ENCODE measurements around the gene RASD2. TPM values are rescaled to one million over a fixed set of nuclear protein-coding genes. Genes with fewer than 3 reads are reported as not detected.

Gene RASD2
- total RNA-seq, 4 donors from 2014 or later, result 2.7 to 5.8 (median 4.8) TPM

DNA sequence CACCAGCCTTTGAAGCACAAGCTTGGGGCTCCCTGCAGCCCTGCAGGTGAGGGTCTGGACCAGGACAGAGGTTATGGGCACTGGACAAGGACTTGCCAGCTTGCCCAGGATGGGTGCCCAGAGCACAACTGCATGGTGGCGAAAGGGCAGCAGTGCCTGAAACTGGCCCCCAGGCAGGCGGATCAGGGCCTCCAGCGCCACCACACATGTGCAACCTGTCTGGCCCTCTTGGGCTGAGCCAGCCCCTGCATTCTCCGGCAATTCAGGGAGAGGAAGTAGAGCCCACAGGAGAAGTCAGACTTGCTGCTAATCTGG is 57.7 kb downstream of the RASD2 start:
- no peaks in the 10 kb centered on the region for H3K9me3 ChIP-seq
- no peak for TF ChIP-seq POLR2A (IDR thresholded peaks at IDR 0.05)
- TF ChIP-seq, protein P1, sequence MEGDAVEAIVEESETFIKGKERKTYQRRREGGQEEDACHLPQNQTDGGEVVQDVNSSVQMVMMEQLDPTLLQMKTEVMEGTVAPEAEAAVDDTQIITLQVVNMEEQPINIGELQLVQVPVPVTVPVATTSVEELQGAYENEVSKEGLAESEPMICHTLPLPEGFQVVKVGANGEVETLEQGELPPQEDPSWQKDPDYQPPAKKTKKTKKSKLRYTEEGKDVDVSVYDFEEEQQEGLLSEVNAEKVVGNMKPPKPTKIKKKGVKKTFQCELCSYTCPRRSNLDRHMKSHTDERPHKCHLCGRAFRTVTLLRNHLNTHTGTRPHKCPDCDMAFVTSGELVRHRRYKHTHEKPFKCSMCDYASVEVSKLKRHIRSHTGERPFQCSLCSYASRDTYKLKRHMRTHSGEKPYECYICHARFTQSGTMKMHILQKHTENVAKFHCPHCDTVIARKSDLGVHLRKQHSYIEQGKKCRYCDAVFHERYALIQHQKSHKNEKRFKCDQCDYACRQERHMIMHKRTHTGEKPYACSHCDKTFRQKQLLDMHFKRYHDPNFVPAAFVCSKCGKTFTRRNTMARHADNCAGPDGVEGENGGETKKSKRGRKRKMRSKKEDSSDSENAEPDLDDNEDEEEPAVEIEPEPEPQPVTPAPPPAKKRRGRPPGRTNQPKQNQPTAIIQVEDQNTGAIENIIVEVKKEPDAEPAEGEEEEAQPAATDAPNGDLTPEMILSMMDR (IDR thresholded peaks at IDR 0.05), result no peak
- no peaks in the 10 kb centered on the region for H3K36me3 ChIP-seq
- no peak for DNase-seq
- H3K4me3 ChIP-seq, result no peak overlapping the region
- H3K27me3 ChIP-seq, result no peaks in the 10 kb centered on the region
- H3K27ac ChIP-seq, result no peak overlapping the region
- no peaks in the 10 kb centered on the region for H3K4me1 ChIP-seq

DNA sequence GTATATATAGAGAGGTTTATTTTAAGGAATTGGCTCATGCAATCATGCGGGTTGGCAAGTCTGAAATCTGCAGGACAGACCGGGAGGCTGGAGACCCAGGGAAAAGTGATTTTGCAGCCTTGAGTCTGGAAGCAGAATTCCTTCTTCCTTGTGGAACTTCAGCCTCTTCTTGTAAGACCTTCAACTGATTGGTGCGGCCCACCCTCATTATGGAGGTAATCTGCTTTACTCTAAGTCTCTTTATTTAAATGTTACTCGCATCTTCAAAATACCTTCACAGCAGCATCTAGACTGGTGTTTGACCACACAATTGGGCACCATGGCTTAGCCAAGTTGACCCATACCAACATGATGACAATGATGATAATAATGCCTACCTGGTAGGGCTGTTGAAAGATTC is 58.7 kb downstream of the RASD2 start:
- Histone ChIP-seq H3K27me3 (no peaks in the 10 kb centered on the region), H3K27ac (no peak overlapping the region), H3K36me3 (no peaks in the 10 kb centered on the region), H3K9me3 (no peaks in the 10 kb centered on the region), H3K4me1 (no peaks in the 10 kb centered on the region), H3K4me3 (no peak overlapping the region)
- TF ChIP-seq, protein P1 (IDR thresholded peaks at IDR 0.05), result no peak
- TF ChIP-seq POLR2A (IDR thresholded peaks at IDR 0.05), result no peak
- DNase-seq, result no peak

DNA sequence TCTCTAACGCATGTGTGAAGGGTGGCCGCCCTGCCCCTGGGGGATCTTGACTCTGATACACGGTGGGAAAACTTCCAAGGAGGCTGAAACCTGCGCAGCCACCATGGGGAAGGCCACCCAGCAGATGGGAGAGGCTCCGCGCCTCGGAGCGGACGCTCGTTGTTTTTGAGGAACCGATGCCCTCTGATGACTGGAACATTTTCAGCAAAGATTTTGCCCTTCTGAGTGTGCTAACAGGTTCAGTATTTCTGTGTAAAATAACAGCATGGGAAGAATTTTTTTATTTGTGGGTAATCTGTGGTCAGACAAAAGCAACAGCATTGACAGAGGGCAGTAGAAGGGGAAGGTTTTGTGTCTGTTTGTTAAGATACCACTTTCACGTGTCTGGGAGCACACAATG is 59.8 kb downstream of the RASD2 start:
- H3K4me3 ChIP-seq, result no peak overlapping the region
- no peak for DNase-seq
- TF ChIP-seq, protein P1 (IDR thresholded peaks at IDR 0.05), result no peak
- no peak for TF ChIP-seq POLR2A (IDR thresholded peaks at IDR 0.05)
- H3K27ac ChIP-seq, result no peak overlapping the region
- H3K4me1 ChIP-seq, result no peaks in the 10 kb centered on the region
- H3K36me3 ChIP-seq, result no peaks in the 10 kb centered on the region
- H3K27me3 ChIP-seq, result no peaks in the 10 kb centered on the region
- H3K9me3 ChIP-seq, result no peaks in the 10 kb centered on the region

DNA sequence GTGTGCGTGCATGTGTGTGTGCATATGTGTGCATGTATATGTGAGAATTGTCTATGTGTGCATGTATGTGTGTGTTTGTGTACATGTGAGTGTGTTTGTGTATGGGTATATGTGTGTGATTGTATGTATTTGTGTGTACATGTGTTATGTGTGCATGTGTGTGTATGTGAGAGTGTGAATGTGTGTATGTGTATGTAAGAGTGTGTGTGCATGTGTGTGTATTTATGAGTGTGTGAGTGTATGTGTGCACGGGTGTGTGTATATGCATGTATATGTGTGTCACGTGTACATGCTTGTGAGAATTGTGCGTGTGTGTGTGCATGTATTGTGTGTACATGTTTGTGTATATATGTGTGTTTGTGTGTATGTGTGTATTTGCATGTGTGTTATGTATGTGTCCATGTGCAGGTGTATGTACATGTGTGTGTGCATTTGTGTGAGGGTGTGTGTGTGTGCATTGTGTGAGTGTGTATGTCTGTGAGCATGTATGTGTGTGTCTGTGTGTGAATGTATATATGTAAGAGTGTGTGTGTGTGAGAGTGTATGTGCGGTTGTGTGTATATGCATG is 60.5 kb downstream of the RASD2 start:
- Histone ChIP-seq H3K4me3 (no peak overlapping the region), H3K9me3 (no peaks in the 10 kb centered on the region), H3K27ac (no peak overlapping the region), H3K36me3 (no peaks in the 10 kb centered on the region), H3K27me3 (no peaks in the 10 kb centered on the region), H3K4me1 (no peaks in the 10 kb centered on the region)
- no peak for DNase-seq
- no peak for TF ChIP-seq POLR2A (IDR thresholded peaks at IDR 0.05)
- TF ChIP-seq, protein P1 (IDR thresholded peaks at IDR 0.05), result no peak

DNA sequence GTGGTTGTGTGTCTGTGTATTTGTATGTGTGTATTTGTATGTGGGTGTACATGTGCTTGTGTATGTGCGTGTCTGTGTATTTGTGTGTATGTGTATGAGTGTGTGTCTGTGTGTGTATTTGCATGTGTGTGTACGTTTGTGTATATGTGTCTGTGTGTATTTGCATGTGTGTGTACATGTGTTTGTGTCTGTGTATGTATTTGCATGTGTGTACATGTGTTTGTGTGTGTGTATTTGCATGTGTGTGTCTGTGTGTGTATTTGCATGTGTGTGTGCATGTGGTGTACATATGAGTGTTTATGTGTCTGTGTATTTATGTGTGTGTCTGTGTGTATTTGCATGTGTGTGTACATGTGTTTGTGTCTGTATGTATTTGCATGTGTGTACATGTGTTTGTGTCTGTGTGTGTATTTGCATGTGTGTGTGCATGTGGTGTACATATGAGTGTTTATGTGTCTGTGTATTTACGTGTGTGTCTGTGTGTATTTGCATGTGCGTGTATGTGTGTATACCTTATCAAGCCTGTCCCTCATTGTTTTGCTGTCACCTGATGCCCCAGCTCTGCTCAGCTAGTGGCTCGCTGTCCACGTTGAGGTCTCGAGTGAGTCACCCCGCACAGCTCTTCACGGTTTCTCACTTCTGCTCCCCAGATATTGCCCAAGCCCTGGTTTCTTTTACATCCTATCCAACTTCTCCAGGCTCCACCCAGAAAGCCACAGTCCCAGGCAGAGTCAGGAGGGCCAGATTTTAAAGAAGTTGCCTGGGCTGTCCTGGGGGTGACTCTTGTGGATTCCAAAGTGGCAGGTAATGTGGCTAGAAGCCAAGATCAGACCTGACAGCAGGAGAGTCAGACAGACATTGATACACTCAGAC is 61.3 kb downstream of the RASD2 start:
- no peak for DNase-seq
- H3K9me3 ChIP-seq, result no peaks in the 10 kb centered on the region
- no peaks in the 10 kb centered on the region for H3K4me1 ChIP-seq
- H3K36me3 ChIP-seq, result no peaks in the 10 kb centered on the region
- no peak overlapping the region for H3K27ac ChIP-seq
- H3K4me3 ChIP-seq, result no peak overlapping the region
- TF ChIP-seq, protein P1 (IDR thresholded peaks at IDR 0.05), result no peak
- no peak for TF ChIP-seq POLR2A (IDR thresholded peaks at IDR 0.05)
- H3K27me3 ChIP-seq, result no peaks in the 10 kb centered on the region

Other genes starting within 250 kb of the RASD2 start
- gene TOM1, start 240.9 kb upstream of the RASD2 start, total RNA-seq, result 100 to 1,000 TPM in 3 of 4 donors, 10 to 100 TPM in 1; 96.6 to 175 (median 129) TPM
- 10 to 100 TPM; 27.2 to 64.5 (median 46.7) TPM for gene HMOX1, start 159.7 kb upstream of the RASD2 start, total RNA-seq
- gene MCM5, start 140.7 kb upstream of the RASD2 start, total RNA-seq, result 100 to 1,000 TPM in 1 of 4 donors, 10 to 100 TPM in 3; 16.5 to 102 (median 21.5) TPM
- gene MB, start 76.5 kb downstream of the RASD2 start, total RNA-seq, result 10 to 100 TPM in 2 of 4 donors, 1 to 10 TPM in 2; 5.6 to 11.7 (median 9.8) TPM
- 10 to 100 TPM; 28.9 to 70.2 (median 46.8) TPM for gene APOL6, start 107.6 kb downstream of the RASD2 start, total RNA-seq
- gene APOL5, start 177.0 kb downstream of the RASD2 start, total RNA-seq, result not detected

Measured in Peyer's patch (tissue), 4 donors.